Activated CD4-positive, alpha-beta memory T cell treated with anti-CD3 and anti-CD28 coated beads for 36 hours (primary cell): ENCODE results near the gene APC. TPM values are rescaled to one million over a fixed set of nuclear protein-coding genes. Genes with fewer than 3 reads are reported as not detected.

Experiments used
- CTCF ChIA-PET: fragments of 350-600 bp; sonication (Branson Sonifier 250); formaldehyde crosslinking; loops from one replicate; lab custom pipeline; 2021; ENCODE audit warnings: antibody characterized with exemption, inconsistent platforms; lab: Charles Lee
- POLR2A ChIA-PET: fragments of 350-600 bp; sonication (Branson Sonifier 250); formaldehyde crosslinking; loops from one replicate; lab custom pipeline; 2021; ENCODE audit warnings: antibody characterized with exemption; lab: Charles Lee
- DNase-seq: peaks from one replicate; pipeline ENCODE4 v3.0.0-alpha.2; 2020
- H3K27ac Mint-ChIP-seq: one replicate; pipeline ENCODE4 v1.8.0; 2021; ENCODE audit warnings: mixed read lengths
- H3K27me3 Mint-ChIP-seq: one replicate; pipeline ENCODE4 v1.8.0; 2021; ENCODE audit warnings: mixed read lengths
- H3K36me3 Mint-ChIP-seq: one replicate; pipeline ENCODE4 v1.8.0; 2021; ENCODE audit warnings: mixed read lengths
- H3K4me1 Mint-ChIP-seq: one replicate; pipeline ENCODE4 v1.8.0; 2021; ENCODE audit warnings: low read depth, mixed read lengths
- H3K4me3 Mint-ChIP-seq: one replicate; pipeline ENCODE4 v1.8.0; 2021; ENCODE audit warnings: mild to moderate bottlenecking, mixed read lengths
- H3K9me3 Mint-ChIP-seq: one replicate; pipeline ENCODE4 v1.8.0; 2021; ENCODE audit warnings: mixed read lengths
- intact Hi-C: fragments of 100-400 bp; cut with micrococcal nuclease; formaldehyde crosslinking; loops from one replicate; pipeline ENCODE4 v1.15.1; 2023
- total RNA-seq, 2 experiments: library from RNA; stranded (reverse); gene quantifications; one replicate each; pipeline ENCODE4 v1.2.3, GENCODE V29; 2021

APC gene
- total RNA-seq, 2 experiments from 2014 or later = 17.3 to 20.1 TPM

GRCh38 chr5:112717506-112718082 is 20.1 kb upstream of the APC start:
- DNase-seq = no peak
- H3K9me3 Mint-ChIP-seq = no peaks in the 10 kb centered on the region
- H3K4me3 Mint-ChIP-seq = no peak overlapping the region
- peaks cover 32% of the 10 kb centered on the region for H3K4me1 Mint-ChIP-seq
- no peak overlapping the region for H3K27ac Mint-ChIP-seq
- no peaks in the 10 kb centered on the region for H3K27me3 Mint-ChIP-seq
- intact Hi-C loops = no loop called here
- ChIA-PET CTCF (no interaction called here), POLR2A (no interaction called here)
- peaks cover 7% of the 10 kb centered on the region for H3K36me3 Mint-ChIP-seq

- Mint-ChIP-seq H3K4me3 (no peak overlapping the region), H3K9me3 (no peaks in the 10 kb centered on the region), H3K36me3 (peaks cover 4% of the 10 kb centered on the region), H3K4me1 (peaks cover 28% of the 10 kb centered on the region), H3K27ac (no peak overlapping the region), H3K27me3 (no peaks in the 10 kb centered on the region)
- CTCF ChIA-PET = no interaction called here
- intact Hi-C loops = no loop called here
- DNase-seq = no peak
- POLR2A ChIA-PET = interaction anchor here (0.6 kb wide), 2 partner anchors 179 to 706 kb away, joined by 3 read pairs; no protein-coding TSS in a partner anchor
Observed at GRCh38 chr5:112718344-112718743, 19.3 kb upstream of the APC start.

- Mint-ChIP-seq H3K4me3 (no peak overlapping the region), H3K27ac (no peak overlapping the region), H3K9me3 (no peaks in the 10 kb centered on the region), H3K27me3 (no peaks in the 10 kb centered on the region), H3K4me1 (peaks cover 28% of the 10 kb centered on the region), H3K36me3 (peaks cover 4% of the 10 kb centered on the region)
- DNase-seq = no peak
- intact Hi-C loops = no loop called here
- POLR2A ChIA-PET = no interaction called here
- CTCF ChIA-PET = interaction anchor here (1.1 to 1.4 kb wide), 2 partner anchors 38 to 169 kb away, joined by 4 to 5 read pairs; no protein-coding TSS in a partner anchor
Observed at GRCh38 chr5:112720576-112720975, 17.1 kb upstream of the APC start.

GRCh38 chr5:112724901-112725300 is 12.8 kb upstream of the APC start:
- H3K27me3 Mint-ChIP-seq = no peaks in the 10 kb centered on the region
- no peak for DNase-seq
- CTCF ChIA-PET = interaction anchor here (1.1 to 1.6 kb wide), 3 partner anchors 11 to 17 kb away, joined by 3 to 5 read pairs (median 4); no protein-coding TSS in a partner anchor
- no peaks in the 10 kb centered on the region for H3K36me3 Mint-ChIP-seq
- H3K4me3 Mint-ChIP-seq = no peak overlapping the region
- H3K4me1 Mint-ChIP-seq = peaks cover 18% of the 10 kb centered on the region
- POLR2A ChIA-PET = interaction anchor here (0.9 kb wide), 1 partner anchor 14 kb away, joined by 3 read pairs; no protein-coding TSS in a partner anchor
- H3K27ac Mint-ChIP-seq = no peak overlapping the region
- no peaks in the 10 kb centered on the region for H3K9me3 Mint-ChIP-seq
- intact Hi-C loops = no loop called here

GRCh38 chr5:112729630-112730029 is 8.1 kb upstream of the APC start:
- CTCF ChIA-PET = no interaction called here
- Mint-ChIP-seq H3K9me3 (no peaks in the 10 kb centered on the region), H3K4me3 (no peak overlapping the region), H3K36me3 (no peaks in the 10 kb centered on the region), H3K27ac (no peak overlapping the region), H3K27me3 (no peaks in the 10 kb centered on the region), H3K4me1 (peaks cover 6% of the 10 kb centered on the region)
- POLR2A ChIA-PET = no interaction called here
- intact Hi-C loops = no loop called here
- no peak for DNase-seq

GRCh38 chr5:112732131-112732530 is 5.6 kb upstream of the APC start:
- Mint-ChIP-seq H3K27me3 (no peaks in the 10 kb centered on the region), H3K36me3 (no peaks in the 10 kb centered on the region), H3K4me1 (peaks cover 8% of the 10 kb centered on the region), H3K4me3 (no peak overlapping the region), H3K9me3 (no peaks in the 10 kb centered on the region), H3K27ac (no peak overlapping the region)
- intact Hi-C loops = no loop called here
- CTCF ChIA-PET = interaction anchor here (0.9 kb wide), 1 partner anchor 17 kb away, joined by 3 read pairs; no protein-coding TSS in a partner anchor
- no peak for DNase-seq
- POLR2A ChIA-PET = no interaction called here

- Mint-ChIP-seq H3K36me3 (no peaks in the 10 kb centered on the region), H3K9me3 (no peaks in the 10 kb centered on the region), H3K27me3 (no peaks in the 10 kb centered on the region), H3K27ac (no peak overlapping the region), H3K4me3 (no peak overlapping the region), H3K4me1 (peaks cover 19% of the 10 kb centered on the region)
- no peak for DNase-seq
- CTCF ChIA-PET = no interaction called here
- intact Hi-C loops = no loop called here
- POLR2A ChIA-PET = no interaction called here
Observed at GRCh38 chr5:112733586-112733985, 4.1 kb upstream of the APC start.

GRCh38 chr5:112734597-112734996 is 3.1 kb upstream of the APC start:
- no peaks in the 10 kb centered on the region for H3K9me3 Mint-ChIP-seq

GRCh38 chr5:112735702-112736101 is 2.0 kb upstream of the APC start:
- POLR2A ChIA-PET = interaction anchor here (0.6 to 1.2 kb wide), 2 partner anchors 20 to 28 kb away, joined by 3 to 4 read pairs; no protein-coding TSS in a partner anchor
- Mint-ChIP-seq H3K27ac (no peak overlapping the region), H3K4me1 (peaks cover 13% of the 10 kb centered on the region), H3K4me3 (no peak overlapping the region), H3K36me3 (no peaks in the 10 kb centered on the region), H3K27me3 (no peaks in the 10 kb centered on the region), H3K9me3 (no peaks in the 10 kb centered on the region)
- intact Hi-C loops = no loop called here
- CTCF ChIA-PET = interaction anchor here (1.1 to 1.4 kb wide), 3 partner anchors 11 to 261 kb away, joined by 4 read pairs; no protein-coding TSS in a partner anchor
- no peak for DNase-seq

More at GRCh38 chr5:112734597-112734996, 3.1 kb upstream of the APC start:
- Mint-ChIP-seq H3K4me3 (no peak overlapping the region), H3K36me3 (no peaks in the 10 kb centered on the region), H3K27me3 (no peaks in the 10 kb centered on the region), H3K4me1 (peaks cover 13% of the 10 kb centered on the region), H3K27ac (no peak overlapping the region)
- ChIA-PET POLR2A (no interaction called here), CTCF (interaction anchor here (0.6 kb wide), 1 partner anchor 380 kb away, joined by 3 read pairs; no protein-coding TSS in a partner anchor)
- DNase-seq = no peak
- intact Hi-C loops = no loop called here

GRCh38 chr5:112737070-112737462 is 619 bp upstream of the APC start:
- Mint-ChIP-seq H3K4me3 (peak overlapping the region; percentile 93), H3K27me3 (no peaks in the 10 kb centered on the region), H3K9me3 (no peaks in the 10 kb centered on the region), H3K36me3 (no peaks in the 10 kb centered on the region), H3K27ac (no peak overlapping the region), H3K4me1 (peaks cover 13% of the 10 kb centered on the region)
- CTCF ChIA-PET = interaction anchor here (1.0 to 1.4 kb wide), 3 partner anchors 20 to 186 kb away, joined by 3 read pairs; no protein-coding TSS in a partner anchor
- POLR2A ChIA-PET = no interaction called here
- intact Hi-C loops = loop anchor here (1.0 kb wide), 2 partner anchors 30 to 184 kb away; no protein-coding TSS in a partner anchor
- no peak for DNase-seq

GRCh38 chr5:112738191-112738560 is 491 bp downstream of the APC start:
- no peaks in the 10 kb centered on the region for H3K27me3 Mint-ChIP-seq
- no peaks in the 10 kb centered on the region for H3K36me3 Mint-ChIP-seq
- peak; percentile 18 for DNase-seq
- no peaks in the 10 kb centered on the region for H3K9me3 Mint-ChIP-seq
- POLR2A ChIA-PET = no interaction called here
- intact Hi-C loops = no loop called here
- H3K4me3 Mint-ChIP-seq = peak overlapping the region; percentile 93
- H3K4me1 Mint-ChIP-seq = peaks cover 16% of the 10 kb centered on the region
- CTCF ChIA-PET = interaction anchor here (0.8 to 1.4 kb wide), 5 partner anchors 19 to 226 kb away, joined by 3 read pairs; no protein-coding TSS in a partner anchor
- H3K27ac Mint-ChIP-seq = no peak overlapping the region

GRCh38 chr5:112742424-112742823 is 4.7 kb downstream of the APC start:
- no peak for DNase-seq
- no peak overlapping the region for H3K27ac Mint-ChIP-seq
- no peaks in the 10 kb centered on the region for H3K27me3 Mint-ChIP-seq
- CTCF ChIA-PET = no interaction called here
- no peaks in the 10 kb centered on the region for H3K9me3 Mint-ChIP-seq
- intact Hi-C loops = no loop called here
- H3K4me1 Mint-ChIP-seq = peaks cover 13% of the 10 kb centered on the region
- H3K4me3 Mint-ChIP-seq = no peak overlapping the region
- no peaks in the 10 kb centered on the region for H3K36me3 Mint-ChIP-seq
- POLR2A ChIA-PET = no interaction called here
